Epithelial cell of esophagus (primary cell): ENCODE measurements around the gene SRMS.

Source experiments
- DNase-seq: peaks from one replicate; pipeline ENCODE4 v3.0.0; 2010; ENCODE audit warnings: low read depth
- H3K4me3 ChIP-seq: 2 replicates; pipeline ENCODE4 v1.5.1; 2011; ENCODE audit warnings: mild to moderate bottlenecking, low read length, control low read depth
- TF ChIP-seq, protein P1 (sequence below): IDR thresholded peaks from 2 replicates; pipeline ENCODE4 v1.5.1; 2011; ENCODE audit warnings: low read depth, mild to moderate bottlenecking, low read length, control low read depth, inconsistent platforms; ENCODE audit not compliant: insufficient read depth; ENCODE audit errors: missing control alignments

Gene SRMS

DNA sequence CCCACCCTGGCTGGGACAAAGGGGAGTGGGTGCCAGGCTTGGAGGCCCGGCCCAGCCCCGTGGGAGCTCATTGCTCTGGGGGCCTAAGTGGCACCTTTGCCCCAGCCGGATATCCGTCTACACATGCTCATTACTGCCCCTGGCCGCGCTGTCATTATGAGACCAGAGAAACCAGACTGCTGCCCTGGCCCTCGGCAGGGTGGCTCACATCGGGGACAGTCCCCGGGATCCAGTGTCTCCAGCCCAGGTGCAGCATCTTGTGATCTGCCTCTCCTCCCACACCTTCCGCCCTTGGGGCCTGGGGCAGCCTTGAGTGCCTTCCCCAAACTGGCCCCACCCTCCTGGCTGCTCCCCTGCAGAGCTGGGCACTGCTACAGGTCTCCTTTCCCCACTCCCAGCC is 4.9 kb downstream of the SRMS start:
- no peak overlapping the region for H3K4me3 ChIP-seq

DNA sequence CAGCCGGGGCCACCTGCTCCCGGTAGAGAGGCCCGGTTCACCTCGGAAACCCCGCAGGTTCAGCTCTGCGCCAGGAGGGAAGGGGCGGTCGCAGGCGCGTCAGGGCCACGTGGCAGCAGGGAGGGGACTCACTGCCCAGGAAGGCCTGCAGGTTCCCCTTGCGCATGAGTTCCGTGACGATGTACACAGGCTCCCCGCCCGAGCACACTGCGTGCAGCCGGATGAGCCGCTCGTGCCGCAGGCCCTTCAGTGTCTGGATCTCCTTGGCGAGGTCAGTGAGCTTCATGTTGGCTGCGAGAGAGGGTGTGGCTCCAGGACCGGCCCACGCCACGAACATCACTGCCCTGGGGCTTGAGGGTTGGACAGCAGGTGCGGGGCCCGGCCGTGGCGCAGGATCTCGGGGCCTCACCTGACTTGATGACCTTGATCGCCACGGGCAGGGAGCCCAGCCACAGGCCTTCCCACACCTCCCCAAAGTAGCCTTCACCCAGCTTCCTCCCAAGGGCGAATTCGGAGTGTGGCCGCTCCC is 5.5 kb downstream of the SRMS start:
- H3K4me3 ChIP-seq = no peak overlapping the region
- TF ChIP-seq, protein P1, sequence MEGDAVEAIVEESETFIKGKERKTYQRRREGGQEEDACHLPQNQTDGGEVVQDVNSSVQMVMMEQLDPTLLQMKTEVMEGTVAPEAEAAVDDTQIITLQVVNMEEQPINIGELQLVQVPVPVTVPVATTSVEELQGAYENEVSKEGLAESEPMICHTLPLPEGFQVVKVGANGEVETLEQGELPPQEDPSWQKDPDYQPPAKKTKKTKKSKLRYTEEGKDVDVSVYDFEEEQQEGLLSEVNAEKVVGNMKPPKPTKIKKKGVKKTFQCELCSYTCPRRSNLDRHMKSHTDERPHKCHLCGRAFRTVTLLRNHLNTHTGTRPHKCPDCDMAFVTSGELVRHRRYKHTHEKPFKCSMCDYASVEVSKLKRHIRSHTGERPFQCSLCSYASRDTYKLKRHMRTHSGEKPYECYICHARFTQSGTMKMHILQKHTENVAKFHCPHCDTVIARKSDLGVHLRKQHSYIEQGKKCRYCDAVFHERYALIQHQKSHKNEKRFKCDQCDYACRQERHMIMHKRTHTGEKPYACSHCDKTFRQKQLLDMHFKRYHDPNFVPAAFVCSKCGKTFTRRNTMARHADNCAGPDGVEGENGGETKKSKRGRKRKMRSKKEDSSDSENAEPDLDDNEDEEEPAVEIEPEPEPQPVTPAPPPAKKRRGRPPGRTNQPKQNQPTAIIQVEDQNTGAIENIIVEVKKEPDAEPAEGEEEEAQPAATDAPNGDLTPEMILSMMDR = no peak
- DNase-seq = no peak

More for the DNA sequence above, 4.9 kb downstream of the SRMS start:
- no peak for DNase-seq
- TF ChIP-seq, protein P1 = no peak

- TF ChIP-seq, protein P1 = no peak
- DNase-seq = no peak
- no peak overlapping the region for H3K4me3 ChIP-seq
Observed at GRCh38 chr20:63541371-63541770, 6.2 kb downstream of the SRMS start.

- DNase-seq = no peak
- TF ChIP-seq, protein P1 = no peak
- H3K4me3 ChIP-seq = no peak overlapping the region
Observed at GRCh38 chr20:63540417-63541186, 6.9 kb downstream of the SRMS start.

- TF ChIP-seq, protein P1 = no peak
- no peak overlapping the region for H3K4me3 ChIP-seq
- no peak for DNase-seq
Observed at GRCh38 chr20:63539441-63540370, 7.8 kb downstream of the SRMS start.

DNA sequence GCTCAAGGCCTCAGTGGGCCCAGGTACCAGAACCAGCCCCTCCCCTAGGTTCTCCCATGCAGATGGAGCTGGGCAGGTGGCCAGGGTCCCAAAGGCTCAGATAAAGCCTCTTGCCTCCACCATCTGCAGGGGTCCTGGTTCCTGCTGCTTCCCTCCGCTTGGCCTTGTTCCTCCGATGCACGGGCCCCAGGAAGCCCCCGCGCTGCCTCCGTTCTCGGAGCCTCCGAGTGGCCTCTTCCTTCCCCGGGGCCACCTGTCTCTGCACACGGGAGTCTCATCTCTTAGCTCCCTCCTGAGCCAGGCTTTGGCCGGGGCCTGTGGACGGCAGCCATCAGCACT is 8.5 kb downstream of the SRMS start:
- TF ChIP-seq, protein P1 = no peak
- no peak for DNase-seq
- H3K4me3 ChIP-seq = no peak overlapping the region
